Neural cell (in vitro differentiated cells): Measurements from ENCODE around the gene TCFL5. TPM values are rescaled to one million over a fixed set of nuclear protein-coding genes. Genes with fewer than 3 reads are reported as not detected.

Experiments used
- H2AFZ ChIP-seq: fragments of 200-600, 300-800 bp; sonication (generic), shearing (Covaris generic); 2 replicates; pipeline ENCODE4 v1.6.0; 2014; ENCODE audit warnings: low read depth, mild to moderate bottlenecking, antibody characterized with exemption, low read length, moderate library complexity
- H3F3A ChIP-seq: fragments of 200-600 bp; shearing (Covaris generic); 2 replicates; pipeline ENCODE4 v1.6.1; 2016; ENCODE audit warnings: mild to moderate bottlenecking, moderate library complexity, mixed read lengths, antibody characterized with exemption, low read length; ENCODE audit not compliant: insufficient read depth, poor library complexity, severe bottlenecking
- H3K27ac ChIP-seq: fragments of 200-600, 300-800 bp; sonication (generic), shearing (Covaris generic); 2 replicates; pipeline ENCODE4 v1.5.1; 2014; ENCODE audit warnings: mild to moderate bottlenecking, low read length, moderate library complexity
- H3K27me3 ChIP-seq: fragments of 300-800, 200-600 bp; sonication (generic), shearing (Covaris generic); 2 replicates; pipeline ENCODE4 v1.6.0; 2014; ENCODE audit warnings: mild to moderate bottlenecking, low read depth, low read length, moderate library complexity; ENCODE audit not compliant: insufficient read depth
- H3K36me3 ChIP-seq: fragments of 300-800, 200-600 bp; sonication (generic), shearing (Covaris generic); 2 replicates; pipeline ENCODE4 v1.5.1; 2014; ENCODE audit warnings: mild to moderate bottlenecking, antibody characterized with exemption, low read length, moderate library complexity; ENCODE audit not compliant: insufficient read depth
- H3K4me2 ChIP-seq: fragments of 300-800, 200-600 bp; sonication (generic), shearing (Covaris generic); 2 replicates; pipeline ENCODE4 v1.6.0; 2014; ENCODE audit warnings: mild to moderate bottlenecking, low read length
- H3K4me3 ChIP-seq: fragments of 300-800, 200-600 bp; sonication (generic), shearing (Covaris generic); 2 replicates; pipeline ENCODE4 v1.5.1; 2014; ENCODE audit warnings: mild to moderate bottlenecking, low read length, moderate library complexity
- H3K79me2 ChIP-seq: fragments of 200-600 bp; shearing (Covaris generic); replicated peaks from 2 replicates; pipeline ENCODE4 v1.6.0; 2014; ENCODE audit warnings: mild to moderate bottlenecking, low read length, moderate library complexity; ENCODE audit not compliant: insufficient read depth
- H3K9ac ChIP-seq: fragments of 300-800, 200-600 bp; sonication (generic), shearing (Covaris generic); 2 replicates; pipeline ENCODE4 v1.6.1; 2016; ENCODE audit warnings: mild to moderate bottlenecking, low read length, mixed read lengths
- H3K9me2 ChIP-seq: fragments of 200-600 bp; shearing (Covaris generic); 2 replicates; pipeline ENCODE4 v1.6.1; 2016; ENCODE audit warnings: mild to moderate bottlenecking, low read length, mixed read lengths; ENCODE audit not compliant: insufficient read depth
- H3K9me3 ChIP-seq: fragments of 200-600, 300-800 bp; sonication (generic), shearing (Covaris generic); 2 replicates; pipeline ENCODE4 v1.6.1; 2016; ENCODE audit warnings: mild to moderate bottlenecking, mixed run types, low read length, moderate library complexity, mixed read lengths
- H4K20me1 ChIP-seq: fragments of 200-600 bp; shearing (Covaris generic); 2 replicates; pipeline ENCODE4 v1.6.1; 2016; ENCODE audit warnings: mild to moderate bottlenecking, mixed run types; ENCODE audit not compliant: insufficient read depth
- CTCF ChIP-seq: fragments of 450-650 bp; IDR thresholded peaks from 2 replicates; pipeline ENCODE4 v1.5.1; 2014; ENCODE audit warnings: antibody characterized with exemption, mild to moderate bottlenecking, moderate library complexity; ENCODE audit not compliant: poor library complexity, severe bottlenecking
- EP300 ChIP-seq: fragments of 450-650 bp; conservative IDR thresholded peaks from 2 replicates; pipeline ENCODE4 v1.6.1; 2014; ENCODE audit warnings: antibody characterized with exemption, mild to moderate bottlenecking, moderate library complexity; ENCODE audit not compliant: poor library complexity, severe bottlenecking
- EZH2 ChIP-seq: fragments of 200-600, 300-800 bp; shearing (Covaris generic), sonication (generic); IDR thresholded peaks from 2 replicates; pipeline ENCODE4 v1.6.1; 2014; ENCODE audit warnings: antibody characterized with exemption, low read length, borderline replicate concordance, mild to moderate bottlenecking; ENCODE audit not compliant: insufficient read depth, poor library complexity, severe bottlenecking
- MXI1 ChIP-seq: fragments of 450-650 bp; conservative IDR thresholded peaks from 2 replicates; pipeline ENCODE4 v1.6.1; 2014; ENCODE audit warnings: antibody characterized with exemption, mild to moderate bottlenecking; ENCODE audit not compliant: poor library complexity, severe bottlenecking
- POLR2AphosphoS5 ChIP-seq: IDR thresholded peaks from 2 replicates; pipeline ENCODE4 v1.6.1; 2012
- RAD21 ChIP-seq: fragments of 450-650 bp; conservative IDR thresholded peaks from 2 replicates; pipeline ENCODE4 v1.6.1; 2014; ENCODE audit warnings: antibody characterized with exemption, mild to moderate bottlenecking, moderate library complexity
- REST ChIP-seq: IDR thresholded peaks from 2 replicates; pipeline ENCODE4 v1.6.1; 2012; ENCODE audit warnings: borderline replicate concordance
- SMC3 ChIP-seq: fragments of 450-650 bp; conservative IDR thresholded peaks from 2 replicates; pipeline ENCODE4 v1.6.1; 2014; ENCODE audit warnings: antibody characterized with exemption, mild to moderate bottlenecking, moderate library complexity; ENCODE audit not compliant: poor library complexity
- TAF1 ChIP-seq: IDR thresholded peaks from 2 replicates; pipeline ENCODE4 v1.6.1; 2012; ENCODE audit warnings: low read depth
- polyA plus RNA-seq: library from polyadenylated mRNA; depleted of rRNA; stranded (reverse); fragments of >200 nt; gene quantifications from 2 replicates; pipeline ENCODE4 v1.2.3, GENCODE V29; 2014

The TCFL5 gene
- polyA plus RNA-seq, 1 donor from 2014 or later = 9.8 TPM

GRCh38 chr20:62879275-62880146 is 17.9 kb upstream of the TCFL5 start:
- Histone ChIP-seq H3K27me3 (no peaks in the 10 kb centered on the region), H4K20me1 (no peaks in the 10 kb centered on the region), H3K9me3 (no peaks in the 10 kb centered on the region), H3F3A (no peaks in the 10 kb centered on the region), H3K9me2 (no peaks in the 10 kb centered on the region), H3K4me2 (no peak overlapping the region), H3K79me2 (no peaks in the 10 kb centered on the region), H3K27ac (no peak overlapping the region), H2AFZ (no peak overlapping the region), H3K36me3 (no peaks in the 10 kb centered on the region), H3K4me3 (no peak overlapping the region), H3K9ac (no peak overlapping the region)
- TF ChIP-seq SMC3 (no peak), EZH2 (no peak), POLR2AphosphoS5 (no peak), MXI1 (no peak), REST (no peak), EP300 (no peak), RAD21 (no peak), TAF1 (no peak), CTCF (no peak)

GRCh38 chr20:62878244-62879038 is 16.8 kb upstream of the TCFL5 start:
- no peak overlapping the region for H3K4me2 ChIP-seq
- TF ChIP-seq TAF1 (no peak), CTCF (no peak), SMC3 (no peak), EP300 (no peak), MXI1 (no peak), RAD21 (no peak), POLR2AphosphoS5 (no peak), REST (no peak), EZH2 (no peak)

More at GRCh38 chr20:62878244-62879038, 16.8 kb upstream of the TCFL5 start:
- Histone ChIP-seq H3K36me3 (no peaks in the 10 kb centered on the region), H3K9me3 (no peaks in the 10 kb centered on the region), H3K9ac (no peak overlapping the region), H3F3A (no peaks in the 10 kb centered on the region), H3K4me3 (no peak overlapping the region), H3K79me2 (no peaks in the 10 kb centered on the region), H2AFZ (no peak overlapping the region), H3K9me2 (no peaks in the 10 kb centered on the region), H3K27me3 (no peaks in the 10 kb centered on the region), H3K27ac (no peak overlapping the region), H4K20me1 (no peaks in the 10 kb centered on the region)
